ENCODE results near the gene USF3. TPM values are rescaled to one million over a fixed set of nuclear protein-coding genes. Genes with fewer than 3 reads are reported as not detected.
A peak's percentile ranks its signal among the peaks of the same experiment; 100 is the strongest.

Gene USF3
- polyA plus RNA-seq, 2 of the 4 experiments (the other 2 are of a cell fraction), result 1.9 to 11.3 TPM

GRCh38 chr3:113730550-113730949 lies 34.1 kb upstream of the USF3 start:
- TF ChIP-seq HDAC2 (IDR thresholded peaks at IDR 0.05), result no peak
- TF ChIP-seq ZNF302 (CRISPR knock-in tag; IDR thresholded peaks at IDR 0.05), result no peak
- TF ChIP-seq EP300 (IDR thresholded peaks at IDR 0.05), result no peak
- TF ChIP-seq TFCP2L1 (CRISPR knock-in tag; IDR thresholded peaks at IDR 0.05), result no peak
- no peak for TF ChIP-seq KDM1A (IDR thresholded peaks at IDR 0.05; ENCODE audit: low read depth)
- TF ChIP-seq RNF2 (IDR thresholded peaks at IDR 0.05; ENCODE audit: borderline replicate concordance, low read depth), result no peak
- no peak for TF ChIP-seq HES2 (IDR thresholded peaks at IDR 0.05)
- no peak for TF ChIP-seq JUN (IDR thresholded peaks at IDR 0.05)
- TF ChIP-seq, protein P1, sequence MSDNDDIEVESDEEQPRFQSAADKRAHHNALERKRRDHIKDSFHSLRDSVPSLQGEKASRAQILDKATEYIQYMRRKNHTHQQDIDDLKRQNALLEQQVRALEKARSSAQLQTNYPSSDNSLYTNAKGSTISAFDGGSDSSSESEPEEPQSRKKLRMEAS (IDR thresholded peaks at IDR 0.05), result no peak
- TF ChIP-seq CBX2 (IDR thresholded peaks at IDR 0.05; ENCODE audit: borderline replicate concordance, low read depth), result no peak
- TF ChIP-seq CTCF (IDR thresholded peaks at IDR 0.05), result no peak
- TF ChIP-seq JUNB (IDR thresholded peaks at IDR 0.05), result no peak
- no peak for TF ChIP-seq EHMT2 (IDR thresholded peaks at IDR 0.05; ENCODE audit: low read depth)
- no peak for TF ChIP-seq FOXS1 (CRISPR knock-in tag; IDR thresholded peaks at IDR 0.05)
- ChIA-PET CTCF (interaction anchor here (2.1 kb wide), 1 partner anchor 15 kb away, joined by 13 read pairs; no protein-coding TSS in a partner anchor), POLR2A (no interaction called here)
- WGBS (ENCODE audit: missing lambda C conversion rate), result 97% methylated on average over 1 of the region's 1 CpG
- FAIRE-seq (no peak), DNase-seq (ENCODE audit: low read depth in 1 of 2, low spot score in 1 of 2) (no peak), ATAC-seq (no peak)
- Histone ChIP-seq H3K4me1 (peaks cover 5% of the 10 kb centered on the region; the same call in 1 of the 3 replicates), H3K27ac (no peak overlapping the region), H3K4me2 (no peak overlapping the region), H3K4me3 (no peak overlapping the region), H3K9me3 (no peaks in the 10 kb centered on the region)

- H3K4me2 ChIP-seq, result no peak overlapping the region
- H3K4me1 ChIP-seq, result no peaks in the 10 kb centered on the region
- no peak for FAIRE-seq
- no peak for DNase-seq (ENCODE audit: low read depth in 1 of 2, low spot score in 1 of 2)
- ChIA-PET POLR2A (no interaction called here), CTCF (interaction anchor here (0.6 to 3.6 kb wide), 2 partner anchors 16 to 1180 kb away, joined by 3 to 22 read pairs; partner anchors contain the start of gene NAA50)
- ATAC-seq, result no peak
- TF ChIP-seq EHMT2 (IDR thresholded peaks at IDR 0.05; ENCODE audit: low read depth) (no peak), MAFK (IDR thresholded peaks at IDR 0.05; ENCODE audit: partially characterized antibody) (peak; percentile 95)
- 92% methylated on average over 2 of the region's 2 CpGs for WGBS (ENCODE audit: missing lambda C conversion rate)
- no peak overlapping the region for H3K27ac ChIP-seq
- H3K4me3 ChIP-seq, result no peak overlapping the region
- no peaks in the 10 kb centered on the region for H3K9me3 ChIP-seq
Measured at GRCh38 chr3:113728661-113729060, 32.2 kb upstream of the USF3 start.

DNA sequence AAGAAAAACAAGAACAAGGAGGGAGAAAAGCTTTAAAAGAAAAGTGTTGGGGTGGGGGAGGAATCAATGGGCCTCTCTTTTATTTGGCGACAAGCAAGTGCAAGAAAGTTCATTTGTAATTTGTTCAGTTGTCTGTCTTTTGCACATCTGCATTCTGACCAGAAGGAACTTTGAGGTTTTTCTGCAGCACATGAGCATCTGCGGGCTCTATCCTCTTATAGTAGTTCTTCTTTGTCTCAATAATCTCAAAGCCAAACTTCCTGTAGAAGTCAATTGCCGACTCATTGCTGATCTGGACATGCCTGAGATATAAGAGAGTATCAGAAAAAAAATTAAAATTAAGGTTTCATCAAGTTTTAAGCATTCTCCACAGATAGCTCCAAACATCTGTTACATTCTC lies 25.2 kb upstream of the USF3 start:
- CTCF ChIA-PET, result interaction anchor here (3.0 kb wide), 1 partner anchor 14 kb away, joined by 12 read pairs; no protein-coding TSS in a partner anchor
- Histone ChIP-seq H3K9me3 (no peaks in the 10 kb centered on the region), H3K4me1 (no peaks in the 10 kb centered on the region), H3K27ac (0 out of 6 replicates have a peak overlapping the region, but pooled peaks of 1 of the 2 experiments have one; percentile 11), H3K4me3 (no peak overlapping the region), H3K4me2 (no peak overlapping the region)
- 90% methylated on average over 3 of the region's 3 CpGs for WGBS (ENCODE audit: missing lambda C conversion rate)
- DNase-seq (ENCODE audit: low read depth in 1 of 2, low spot score in 1 of 2) (no peak), ATAC-seq (no peak), FAIRE-seq (no peak)
- TF ChIP-seq CHD2 (IDR thresholded peaks at IDR 0.05; ENCODE audit: low read length, partially characterized antibody) (no peak), JUN (IDR thresholded peaks at IDR 0.05) (no peak), MYC (IDR thresholded peaks at IDR 0.05; ENCODE audit: borderline replicate concordance, low read length) (no peak), HOXA7 (CRISPR knock-in tag; IDR thresholded peaks at IDR 0.05) (no peak), BHLHE40 (IDR thresholded peaks at IDR 0.05; ENCODE audit: low read depth, low read length) (no peak), HOXB13 (CRISPR knock-in tag; IDR thresholded peaks at IDR 0.05; ENCODE audit: low read depth) (no peak), ZSCAN20 (CRISPR knock-in tag; IDR thresholded peaks at IDR 0.05) (no peak), PHF8 (IDR thresholded peaks at IDR 0.05; ENCODE audit: borderline replicate concordance, low read depth) (no peak), EHF (CRISPR knock-in tag; IDR thresholded peaks at IDR 0.05) (no peak), GATA3 (IDR thresholded peaks at IDR 0.05; ENCODE audit: borderline replicate concordance) (no peak), ATOH8 (CRISPR knock-in tag; IDR thresholded peaks at IDR 0.05; ENCODE audit: low read depth) (no peak)
- POLR2A ChIA-PET, result no interaction called here
